H9 (cell line): Measurements from ENCODE around the gene ZNF823. TPM values are rescaled to one million over a fixed set of nuclear protein-coding genes. Genes with fewer than 3 reads are reported as not detected.
"Not testable (repeated sequence)": the region's sequence is repeated elsewhere in the genome, so short reads cannot be mapped to it uniquely, and the experiment has no call there.

ENCODE experiments used
- DNase-seq: peaks from one replicate; pipeline ENCODE4 v3.0.0-alpha.2; 2017
- H2AFZ ChIP-seq: one replicate; pipeline ENCODE4 v1.6.1; 2013; ENCODE audit warnings: mild to moderate bottlenecking, low read length, control low read depth, moderate library complexity
- H2AK5ac ChIP-seq: 2 replicates; pipeline ENCODE4 v1.6.1; 2013; ENCODE audit warnings: low read length, control low read depth, mixed read lengths; ENCODE audit not compliant: insufficient read length
- H2BK120ac ChIP-seq: one replicate; pipeline ENCODE4 v1.6.1; 2013; ENCODE audit warnings: low read depth, mild to moderate bottlenecking, low read length, control low read depth, inconsistent platforms; ENCODE audit not compliant: poor library complexity, severe bottlenecking
- H2BK12ac ChIP-seq: 2 replicates; pipeline ENCODE4 v1.6.1; 2013; ENCODE audit warnings: low read length, control low read depth, mixed read lengths, low read depth; ENCODE audit not compliant: insufficient read length
- H2BK15ac ChIP-seq: 2 replicates; pipeline ENCODE4 v1.6.1; 2013; ENCODE audit warnings: low read depth, low read length, control low read depth
- H2BK20ac ChIP-seq: one replicate; pipeline ENCODE4 v1.6.1; 2013; ENCODE audit warnings: low read depth, mild to moderate bottlenecking, low read length, control low read depth, inconsistent platforms; ENCODE audit not compliant: poor library complexity, severe bottlenecking
- H2BK5ac ChIP-seq: 2 replicates; pipeline ENCODE4 v1.6.1; 2013; ENCODE audit warnings: low read length, control low read depth, mixed read lengths; ENCODE audit not compliant: insufficient read length
- H3K14ac ChIP-seq: 2 replicates; pipeline ENCODE4 v1.6.1; 2013; ENCODE audit warnings: low read length, control low read depth; ENCODE audit not compliant: insufficient read depth
- H3K18ac ChIP-seq: 2 replicates; pipeline ENCODE4 v1.6.1; 2013; ENCODE audit warnings: low read depth, mild to moderate bottlenecking, mixed read lengths, low read length, control low read depth; ENCODE audit not compliant: insufficient read length
- H3K23ac ChIP-seq: 2 replicates; pipeline ENCODE4 v1.6.1; 2013; ENCODE audit warnings: low read length, control low read depth, mixed read lengths, low read depth; ENCODE audit not compliant: insufficient read length
- H3K23me2 ChIP-seq: 2 replicates; pipeline ENCODE4 v1.6.1; 2013; ENCODE audit warnings: low read depth, mild to moderate bottlenecking, mixed read lengths, low read length, control low read depth; ENCODE audit not compliant: insufficient read length, poor library complexity, severe bottlenecking
- H3K27ac ChIP-seq: 2 replicates; pipeline ENCODE4 v1.5.1; 2013; ENCODE audit warnings: low read length, control low read depth, mixed read lengths, low read depth; ENCODE audit not compliant: insufficient read length
- H3K27me3 ChIP-seq: 2 replicates; pipeline ENCODE4 v1.6.1; 2013; ENCODE audit warnings: low read length, control low read depth, inconsistent platforms; ENCODE audit not compliant: insufficient read depth
- H3K4ac ChIP-seq: 2 replicates; pipeline ENCODE4 v1.6.1; 2013; ENCODE audit warnings: low read depth, mild to moderate bottlenecking, control low read depth, inconsistent platforms, low read length, moderate library complexity
- H3K4me1 ChIP-seq: 2 replicates; pipeline ENCODE4 v1.6.1; 2013; ENCODE audit warnings: low read length, control low read depth, inconsistent platforms; ENCODE audit not compliant: insufficient read depth
- H3K4me2 ChIP-seq: 2 replicates; pipeline ENCODE4 v1.6.1; 2013; ENCODE audit warnings: low read length, control low read depth, mixed read lengths; ENCODE audit not compliant: insufficient read length, insufficient read depth
- H3K56ac ChIP-seq: 2 replicates; pipeline ENCODE4 v1.6.1; 2013; ENCODE audit warnings: low read depth, mild to moderate bottlenecking, mixed read lengths, low read length, control low read depth; ENCODE audit not compliant: insufficient read length
- H3K79me1 ChIP-seq: 2 replicates; pipeline ENCODE4 v1.6.1; 2013; ENCODE audit warnings: low read depth, mild to moderate bottlenecking, moderate library complexity, low read length, control low read depth, inconsistent platforms; ENCODE audit not compliant: insufficient read depth, poor library complexity, severe bottlenecking
- H3K79me2 ChIP-seq: 2 replicates; pipeline ENCODE4 v1.6.1; 2013; ENCODE audit warnings: low read length, control low read depth, inconsistent platforms; ENCODE audit not compliant: insufficient read depth
- H3K9ac ChIP-seq: 2 replicates; pipeline ENCODE4 v1.6.1; 2013; ENCODE audit warnings: low read length, control low read depth, mixed read lengths; ENCODE audit not compliant: insufficient read length; ENCODE audit errors: extremely low read depth
- H3K9me3 ChIP-seq: one replicate; pipeline ENCODE4 v1.6.1; 2013; ENCODE audit warnings: low read depth, low read length, inconsistent platforms; ENCODE audit not compliant: control insufficient read depth
- H3T11ph ChIP-seq: one replicate; pipeline ENCODE4 v1.6.1; 2013; ENCODE audit warnings: mild to moderate bottlenecking, low read length, control low read depth, inconsistent platforms
- H4K20me1 ChIP-seq: one replicate; pipeline ENCODE4 v1.6.1; 2013; ENCODE audit not compliant: control insufficient read depth, insufficient read length, insufficient read depth
- H4K5ac ChIP-seq: 2 replicates; pipeline ENCODE4 v1.6.1; 2013; ENCODE audit warnings: low read depth, mild to moderate bottlenecking, mixed read lengths, low read length, control low read depth; ENCODE audit not compliant: insufficient read length
- H4K8ac ChIP-seq: replicated peaks from 2 replicates; pipeline ENCODE4 v1.6.1; 2013; ENCODE audit warnings: low read length, control low read depth, mixed read lengths, low read depth; ENCODE audit not compliant: insufficient read length
- H4K91ac ChIP-seq: 2 replicates; pipeline ENCODE4 v1.6.1; 2013; ENCODE audit warnings: low read depth, mild to moderate bottlenecking, moderate library complexity, mixed read lengths, low read length, control low read depth; ENCODE audit not compliant: insufficient read length
- H3K27ac Mint-ChIP-seq, 3 experiments: 2 replicates in 2 of 3; 3 replicates in 1 of 3; pipeline ENCODE4 v1.8.0; 2020 to 2021; ENCODE audit warnings: mixed read lengths in 3 of 3, mild to moderate bottlenecking in 1 of 3, moderate library complexity in 1 of 3
- H3K27me3 Mint-ChIP-seq: 2 replicates; pipeline ENCODE4 v1.8.0; 2021; ENCODE audit warnings: low read depth, mild to moderate bottlenecking, moderate library complexity, mixed read lengths
- H3K36me3 Mint-ChIP-seq, 3 experiments: 2 replicates in 2 of 3; 3 replicates in 1 of 3; pipeline ENCODE4 v1.8.0; 2020 to 2021; ENCODE audit warnings: low read depth in 3 of 3, mixed read lengths in 3 of 3; ENCODE audit not compliant: insufficient read depth in 1 of 3
- H3K4me1 Mint-ChIP-seq, 2 experiments: 2 replicates each; pipeline ENCODE4 v1.8.0; 2020; ENCODE audit warnings: mixed read lengths in 2 of 2
- H3K4me3 Mint-ChIP-seq, 2 experiments: 2 replicates in 1 of 2; 3 replicates in 1 of 2; pipeline ENCODE4 v1.8.0; 2020 to 2021; ENCODE audit warnings: mild to moderate bottlenecking in 2 of 2, mixed read lengths in 2 of 2, moderate library complexity in 1 of 2
- H3K9me3 Mint-ChIP-seq, 2 experiments: 2 replicates in 1 of 2; 3 replicates in 1 of 2; pipeline ENCODE4 v1.8.0; 2020; ENCODE audit warnings: mild to moderate bottlenecking in 2 of 2, mixed read lengths in 2 of 2, moderate library complexity in 1 of 2
- WGBS: extraction: QIAGEN DNeasy Blood & Tissue Kit; methylation state at CpG from one replicate; pipeline ENCODE4 v1.1.7; 2013; ENCODE audit warnings: missing lambda C conversion rate, low lambda C conversion rate, mixed read lengths; ENCODE audit not compliant: insufficient read length; ENCODE audit errors: extremely low coverage; 5-methylcytosine and 5-hydroxymethylcytosine counted together
- total RNA-seq: library from RNA; stranded (reverse); gene quantifications from 2 replicates; pipeline ENCODE4 v1.2.1, GENCODE V29; 2021
- TF ChIP-seq, protein P1 (sequence below): fragments of 200-600 bp; sonication (generic); conservative IDR thresholded peaks from 3 replicates; pipeline ENCODE4 v1.8.0; 2021; ENCODE audit warnings: antibody characterized with exemption, mild to moderate bottlenecking

The ZNF823 gene
- total RNA-seq, 1 experiment from 2014 or later, result 2.5 TPM

DNA sequence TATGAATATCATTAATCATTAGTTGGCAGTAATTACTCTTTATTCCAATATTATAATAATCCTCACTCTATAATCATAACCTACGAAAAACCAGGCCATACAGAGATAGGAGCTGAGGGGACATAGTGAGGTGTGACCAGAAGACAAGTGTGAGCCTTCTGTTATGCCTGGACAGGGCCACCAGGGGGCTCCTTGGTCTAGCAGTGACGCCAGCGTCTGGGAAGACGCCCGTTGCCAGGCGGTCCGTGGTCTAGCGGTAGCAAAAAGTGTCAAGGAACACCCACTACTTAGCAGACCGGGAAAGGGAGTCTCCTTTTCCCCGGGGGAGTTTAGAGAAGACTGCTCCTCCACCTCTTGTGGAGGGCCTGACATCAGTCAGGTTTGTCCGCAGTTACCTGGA is 32.8 kb upstream of the ZNF823 start:
- H2BK5ac ChIP-seq, H3K56ac ChIP-seq, H4K8ac ChIP-seq, H3K4me1 ChIP-seq, H3K18ac ChIP-seq, H3K4ac ChIP-seq, H2AFZ ChIP-seq, H3K4me3 Mint-ChIP-seq, H2BK12ac ChIP-seq, H2BK20ac ChIP-seq, H3K79me2 ChIP-seq, H3K27ac Mint-ChIP-seq, H3K23ac ChIP-seq, H3K9me3 ChIP-seq, H2AK5ac ChIP-seq, H3K4me1 Mint-ChIP-seq, H2BK15ac ChIP-seq, H3K27ac ChIP-seq, H3K4me2 ChIP-seq, H3T11ph ChIP-seq, H3K9ac ChIP-seq, H3K27me3 ChIP-seq, H4K20me1 ChIP-seq, H2BK120ac ChIP-seq, H4K91ac ChIP-seq, H3K14ac ChIP-seq, H4K5ac ChIP-seq, H3K79me1 ChIP-seq: not testable (repeated sequence)
- Mint-ChIP-seq H3K36me3 (peaks cover 6 to 16% (median 8%) of the 10 kb centered on the region in 3 experiments), H3K9me3 (peaks cover 59 to 61% of the 10 kb centered on the region in 2 experiments), H3K27me3 (peaks cover 34% of the 10 kb centered on the region)
- WGBS, result no CpG with 5 or more reads among the region's 11 CpGs
- H3K23me2 ChIP-seq, result peaks cover 12% of the 10 kb centered on the region
- DNase-seq, result peak; percentile 33
- TF ChIP-seq, protein P1, sequence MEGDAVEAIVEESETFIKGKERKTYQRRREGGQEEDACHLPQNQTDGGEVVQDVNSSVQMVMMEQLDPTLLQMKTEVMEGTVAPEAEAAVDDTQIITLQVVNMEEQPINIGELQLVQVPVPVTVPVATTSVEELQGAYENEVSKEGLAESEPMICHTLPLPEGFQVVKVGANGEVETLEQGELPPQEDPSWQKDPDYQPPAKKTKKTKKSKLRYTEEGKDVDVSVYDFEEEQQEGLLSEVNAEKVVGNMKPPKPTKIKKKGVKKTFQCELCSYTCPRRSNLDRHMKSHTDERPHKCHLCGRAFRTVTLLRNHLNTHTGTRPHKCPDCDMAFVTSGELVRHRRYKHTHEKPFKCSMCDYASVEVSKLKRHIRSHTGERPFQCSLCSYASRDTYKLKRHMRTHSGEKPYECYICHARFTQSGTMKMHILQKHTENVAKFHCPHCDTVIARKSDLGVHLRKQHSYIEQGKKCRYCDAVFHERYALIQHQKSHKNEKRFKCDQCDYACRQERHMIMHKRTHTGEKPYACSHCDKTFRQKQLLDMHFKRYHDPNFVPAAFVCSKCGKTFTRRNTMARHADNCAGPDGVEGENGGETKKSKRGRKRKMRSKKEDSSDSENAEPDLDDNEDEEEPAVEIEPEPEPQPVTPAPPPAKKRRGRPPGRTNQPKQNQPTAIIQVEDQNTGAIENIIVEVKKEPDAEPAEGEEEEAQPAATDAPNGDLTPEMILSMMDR, result peak; percentile 56
